GM18502 (cell line): ENCODE measurements around the gene PCMTD2.
A peak's percentile ranks its signal among the peaks of the same experiment; 100 is the strongest.

Experiments used
- ATAC-seq: cut with Tn5 transposase; IDR thresholded peaks from one replicate; pipeline ENCODE4 v1.9.1; 2021; ENCODE audit warnings: mild to moderate bottlenecking; ENCODE audit not compliant: unreplicated experiment, poor library complexity

PCMTD2 gene

GRCh38 chr20:64255361-64256281 is at the start of gene PCMTD2:
Gene PCMTD2 (plus strand): TSS chr20:64255748. CDS start chr20:64259966, 4,218 bp downstream.
- ATAC-seq, result peak; percentile 80

GRCh38 chr20:64206614-64207013 is 48.9 kb upstream of the PCMTD2 start:
- no peak for ATAC-seq

GRCh38 chr20:64207641-64208590 is 47.6 kb upstream of the PCMTD2 start:
- ATAC-seq, result no peak

GRCh38 chr20:64209148-64209547 is 46.4 kb upstream of the PCMTD2 start:
- ATAC-seq, result no peak

- ATAC-seq, result no peak
Measured at GRCh38 chr20:64210656-64211369, 44.7 kb upstream of the PCMTD2 start.

- ATAC-seq, result no peak
Measured at GRCh38 chr20:64211874-64212658, 43.5 kb upstream of the PCMTD2 start.

- no peak for ATAC-seq
Measured at GRCh38 chr20:64212755-64213154, 42.8 kb upstream of the PCMTD2 start.

- no peak for ATAC-seq
Measured at GRCh38 chr20:64214113-64214512, 41.4 kb upstream of the PCMTD2 start.

- no peak for ATAC-seq
Measured at GRCh38 chr20:64214952-64215351, 40.6 kb upstream of the PCMTD2 start.

GRCh38 chr20:64216036-64216435 is 39.5 kb upstream of the PCMTD2 start:
- no peak for ATAC-seq

GRCh38 chr20:64216910-64217309 is 38.6 kb upstream of the PCMTD2 start:
- no peak for ATAC-seq

- no peak for ATAC-seq
Measured at GRCh38 chr20:64217539-64218221, 37.9 kb upstream of the PCMTD2 start.

GRCh38 chr20:64219202-64219601 is 36.3 kb upstream of the PCMTD2 start:
- ATAC-seq, result no peak

- ATAC-seq, result no peak
Measured at GRCh38 chr20:64219730-64220129, 35.8 kb upstream of the PCMTD2 start.

- no peak for ATAC-seq
Measured at GRCh38 chr20:64220420-64220819, 35.1 kb upstream of the PCMTD2 start.

- no peak for ATAC-seq
Measured at GRCh38 chr20:64220891-64221527, 34.5 kb upstream of the PCMTD2 start.

GRCh38 chr20:64222291-64222735 is 33.2 kb upstream of the PCMTD2 start:
- no peak for ATAC-seq

- ATAC-seq, result no peak
Measured at GRCh38 chr20:64222851-64223525, 32.6 kb upstream of the PCMTD2 start.
